ENCODE data around the gene BTBD2.

GRCh38 chr19:1969176-1970002, 46.1 kb downstream of the BTBD2 start:
- TF ChIP-seq, protein P1, sequence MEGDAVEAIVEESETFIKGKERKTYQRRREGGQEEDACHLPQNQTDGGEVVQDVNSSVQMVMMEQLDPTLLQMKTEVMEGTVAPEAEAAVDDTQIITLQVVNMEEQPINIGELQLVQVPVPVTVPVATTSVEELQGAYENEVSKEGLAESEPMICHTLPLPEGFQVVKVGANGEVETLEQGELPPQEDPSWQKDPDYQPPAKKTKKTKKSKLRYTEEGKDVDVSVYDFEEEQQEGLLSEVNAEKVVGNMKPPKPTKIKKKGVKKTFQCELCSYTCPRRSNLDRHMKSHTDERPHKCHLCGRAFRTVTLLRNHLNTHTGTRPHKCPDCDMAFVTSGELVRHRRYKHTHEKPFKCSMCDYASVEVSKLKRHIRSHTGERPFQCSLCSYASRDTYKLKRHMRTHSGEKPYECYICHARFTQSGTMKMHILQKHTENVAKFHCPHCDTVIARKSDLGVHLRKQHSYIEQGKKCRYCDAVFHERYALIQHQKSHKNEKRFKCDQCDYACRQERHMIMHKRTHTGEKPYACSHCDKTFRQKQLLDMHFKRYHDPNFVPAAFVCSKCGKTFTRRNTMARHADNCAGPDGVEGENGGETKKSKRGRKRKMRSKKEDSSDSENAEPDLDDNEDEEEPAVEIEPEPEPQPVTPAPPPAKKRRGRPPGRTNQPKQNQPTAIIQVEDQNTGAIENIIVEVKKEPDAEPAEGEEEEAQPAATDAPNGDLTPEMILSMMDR (IDR thresholded peaks at IDR 0.05; ENCODE audit: control extremely low read depth in 1 of 3, insufficient read depth in 1 of 3, low read depth in 1 of 3, low read length in 3 of 3), result no peak
- TF ChIP-seq ASH2L (IDR thresholded peaks at IDR 0.05; ENCODE audit: low read length), result no peak
